Activated B cell treated with CpG ODN at 0.5 μM for 24 hours (primary cell): ENCODE results near the gene AGXT. TPM values are rescaled to one million over a fixed set of nuclear protein-coding genes. Genes with fewer than 3 reads are reported as not detected.

ENCODE experiments used
- ATAC-seq: fragments of 200-7000 bp; cut with Tn5 transposase; one replicate; pipeline ENCODE4 v1.10.0; 2021; ENCODE audit warnings: low read depth, mild to moderate bottlenecking, moderate library complexity
- CTCF ChIA-PET: fragments of 350-600 bp; sonication (Branson Sonifier 250); formaldehyde crosslinking; loops from one replicate; lab custom pipeline; 2021; ENCODE audit warnings: antibody characterized with exemption; lab: Charles Lee
- POLR2A ChIA-PET: fragments of 350-600 bp; sonication (Branson Sonifier 250); formaldehyde crosslinking; loops from one replicate; lab custom pipeline; 2021; ENCODE audit warnings: antibody characterized with exemption; lab: Charles Lee
- DNase-seq: peaks from one replicate; pipeline ENCODE4 v3.0.0; 2022
- H3K27ac Mint-ChIP-seq: one replicate; pipeline ENCODE4 v1.8.0; 2020; ENCODE audit warnings: mixed read lengths
- H3K27me3 Mint-ChIP-seq: one replicate; pipeline ENCODE4 v1.8.0; 2021; ENCODE audit warnings: mixed read lengths
- H3K36me3 Mint-ChIP-seq: one replicate; pipeline ENCODE4 v1.8.0; 2021; ENCODE audit warnings: low read depth, mixed read lengths
- H3K4me1 Mint-ChIP-seq: one replicate; pipeline ENCODE4 v1.8.0; 2021; ENCODE audit warnings: mixed read lengths
- H3K4me3 Mint-ChIP-seq: one replicate; pipeline ENCODE4 v1.8.0; 2020; ENCODE audit warnings: mild to moderate bottlenecking, mixed read lengths
- H3K9me3 Mint-ChIP-seq: one replicate; pipeline ENCODE4 v1.8.0; 2020; ENCODE audit warnings: mixed read lengths
- intact Hi-C: fragments of 100-400 bp; cut with micrococcal nuclease; formaldehyde crosslinking; loops from one replicate; pipeline ENCODE4 v1.15.1; 2024
- total RNA-seq: library from RNA; stranded (reverse); gene quantifications from 2 replicates; pipeline ENCODE4 v1.2.3, GENCODE V29; 2022
- TF ChIP-seq, protein P1 (sequence below): fragments of 200-600 bp; IDR thresholded peaks from one replicate; pipeline ENCODE4 v1.8.0; 2022; ENCODE audit warnings: antibody characterized with exemption, mild to moderate bottlenecking

Gene AGXT
- total RNA-seq, 1 donor from 2014 or later, result not detected

DNA sequence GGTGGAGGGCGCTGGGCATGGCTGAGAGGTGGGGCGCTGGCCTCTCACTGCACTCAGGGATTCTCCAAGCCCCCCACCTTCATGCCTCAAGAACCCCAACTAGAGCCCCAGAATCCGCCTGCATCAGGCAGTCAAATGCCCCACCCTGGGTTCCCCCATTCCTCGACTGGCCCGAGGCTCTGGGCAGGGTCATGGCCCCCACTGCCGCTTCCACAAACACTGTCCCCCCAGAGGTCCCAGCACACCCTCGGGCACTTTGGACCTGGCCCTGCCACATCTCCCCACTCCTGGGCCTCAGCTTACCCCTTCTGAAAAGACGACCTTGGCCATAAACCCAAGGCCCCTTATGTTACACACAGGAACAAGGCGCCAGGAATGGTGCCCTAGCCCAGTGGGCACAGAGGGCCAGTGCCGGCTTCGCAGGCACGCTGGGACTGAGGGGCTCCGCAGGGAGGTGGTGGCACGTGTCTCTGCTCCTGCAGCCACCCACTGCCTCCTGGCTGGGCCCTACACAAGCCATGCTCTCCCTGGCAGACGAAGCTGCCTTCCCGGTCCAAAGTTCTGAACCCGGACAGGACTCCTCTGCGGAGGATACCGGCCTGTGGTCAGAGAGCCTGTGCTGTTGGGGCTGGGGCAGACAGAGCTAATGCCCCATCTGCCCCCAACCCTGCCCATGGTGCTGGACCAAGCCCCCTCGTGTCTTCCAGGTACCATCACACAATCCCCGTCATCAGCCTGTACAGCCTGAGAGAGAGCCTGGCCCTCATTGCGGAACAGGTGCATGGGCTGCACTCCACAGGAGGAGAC lies 6.8 kb downstream of the AGXT start:
- intact Hi-C loops, result no loop called here
- ChIA-PET POLR2A (no interaction called here), CTCF (no interaction called here)
- no peak overlapping the region for H3K4me3 Mint-ChIP-seq
- H3K36me3 Mint-ChIP-seq, result no peaks in the 10 kb centered on the region
- no peaks in the 10 kb centered on the region for H3K27me3 Mint-ChIP-seq
- no peak overlapping the region for H3K27ac Mint-ChIP-seq
- H3K9me3 Mint-ChIP-seq, result no peaks in the 10 kb centered on the region
- TF ChIP-seq, protein P1, sequence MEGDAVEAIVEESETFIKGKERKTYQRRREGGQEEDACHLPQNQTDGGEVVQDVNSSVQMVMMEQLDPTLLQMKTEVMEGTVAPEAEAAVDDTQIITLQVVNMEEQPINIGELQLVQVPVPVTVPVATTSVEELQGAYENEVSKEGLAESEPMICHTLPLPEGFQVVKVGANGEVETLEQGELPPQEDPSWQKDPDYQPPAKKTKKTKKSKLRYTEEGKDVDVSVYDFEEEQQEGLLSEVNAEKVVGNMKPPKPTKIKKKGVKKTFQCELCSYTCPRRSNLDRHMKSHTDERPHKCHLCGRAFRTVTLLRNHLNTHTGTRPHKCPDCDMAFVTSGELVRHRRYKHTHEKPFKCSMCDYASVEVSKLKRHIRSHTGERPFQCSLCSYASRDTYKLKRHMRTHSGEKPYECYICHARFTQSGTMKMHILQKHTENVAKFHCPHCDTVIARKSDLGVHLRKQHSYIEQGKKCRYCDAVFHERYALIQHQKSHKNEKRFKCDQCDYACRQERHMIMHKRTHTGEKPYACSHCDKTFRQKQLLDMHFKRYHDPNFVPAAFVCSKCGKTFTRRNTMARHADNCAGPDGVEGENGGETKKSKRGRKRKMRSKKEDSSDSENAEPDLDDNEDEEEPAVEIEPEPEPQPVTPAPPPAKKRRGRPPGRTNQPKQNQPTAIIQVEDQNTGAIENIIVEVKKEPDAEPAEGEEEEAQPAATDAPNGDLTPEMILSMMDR, result no peak
- no peaks in the 10 kb centered on the region for H3K4me1 Mint-ChIP-seq
- DNase-seq (peak; percentile 9), ATAC-seq (no peak)

DNA sequence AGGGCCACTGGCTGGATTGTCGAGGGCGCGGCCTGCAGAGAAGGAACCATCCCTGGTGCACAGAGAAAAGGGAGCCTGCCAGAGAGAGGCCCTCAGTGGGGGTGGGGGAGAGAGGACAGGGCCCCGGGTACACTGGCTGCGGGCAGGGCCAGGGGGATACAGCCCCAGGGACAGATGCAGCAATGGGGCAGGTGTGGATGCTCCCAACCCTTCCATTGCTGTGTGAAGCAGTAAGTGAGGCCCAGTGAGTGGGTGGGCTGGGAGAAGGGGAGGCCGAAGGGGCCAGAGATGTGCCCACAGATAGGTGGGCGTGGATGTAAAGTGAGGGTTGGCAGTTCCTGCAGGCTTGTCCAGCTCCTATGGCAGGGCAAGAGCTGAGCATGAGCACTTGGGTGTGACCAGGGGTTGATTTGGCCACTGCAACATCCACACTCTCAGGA lies 7.4 kb downstream of the AGXT start:
- no peak overlapping the region for H3K4me3 Mint-ChIP-seq
- intact Hi-C loops, result no loop called here
- H3K27me3 Mint-ChIP-seq, result no peaks in the 10 kb centered on the region
- H3K9me3 Mint-ChIP-seq, result no peaks in the 10 kb centered on the region
- no peak for DNase-seq
- no peak overlapping the region for H3K27ac Mint-ChIP-seq
- no peak for ATAC-seq
- CTCF ChIA-PET, result no interaction called here
- H3K4me1 Mint-ChIP-seq, result no peaks in the 10 kb centered on the region
- H3K36me3 Mint-ChIP-seq, result no peaks in the 10 kb centered on the region
- POLR2A ChIA-PET, result no interaction called here
- TF ChIP-seq, protein P1, result no peak

DNA sequence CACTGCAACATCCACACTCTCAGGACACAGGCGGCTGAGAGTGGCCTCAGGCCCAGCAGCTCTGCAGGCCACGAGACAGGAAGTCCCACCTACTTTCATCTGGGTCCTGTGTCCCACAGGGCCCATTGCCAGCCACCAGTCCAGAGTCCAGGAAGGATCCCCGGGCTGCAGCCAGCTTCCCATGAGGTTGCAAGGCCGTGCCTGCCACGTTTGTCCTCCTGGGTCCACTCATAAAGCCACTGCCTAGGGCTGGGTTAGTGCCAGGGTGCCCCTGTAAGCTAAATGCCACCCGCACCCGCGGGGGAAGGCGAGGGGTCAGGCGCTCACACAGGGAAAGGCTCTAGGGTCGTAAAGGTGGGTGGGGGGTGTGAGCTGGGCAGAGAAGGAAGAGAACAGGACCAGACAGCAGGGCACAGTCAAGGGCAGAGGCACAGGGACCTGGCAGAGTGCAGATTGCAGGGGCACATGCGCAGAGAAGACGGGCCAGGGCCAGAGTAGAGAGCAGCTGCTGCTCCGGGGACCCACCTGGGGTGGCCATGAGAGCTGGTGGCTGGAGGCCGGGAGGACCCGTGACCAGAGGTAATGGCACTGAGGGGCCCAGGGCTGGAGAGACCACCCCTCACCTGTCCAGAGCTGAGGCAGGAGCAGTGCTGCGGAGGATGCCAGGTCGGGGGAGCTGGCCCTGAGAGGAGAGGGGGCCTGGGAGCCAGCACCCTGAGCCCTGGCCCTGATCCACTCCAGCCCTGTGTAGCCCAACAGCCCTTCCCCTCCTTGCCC lies 8.0 kb downstream of the AGXT start:
- DNase-seq, result peak; percentile 11
- intact Hi-C loops, result no loop called here
- Mint-ChIP-seq H3K27ac (no peak overlapping the region), H3K4me3 (no peak overlapping the region), H3K36me3 (no peaks in the 10 kb centered on the region), H3K27me3 (no peaks in the 10 kb centered on the region), H3K4me1 (no peaks in the 10 kb centered on the region), H3K9me3 (no peaks in the 10 kb centered on the region)
- ChIA-PET CTCF (no interaction called here), POLR2A (no interaction called here)
- no peak for ATAC-seq
- TF ChIP-seq, protein P1, result no peak

DNA sequence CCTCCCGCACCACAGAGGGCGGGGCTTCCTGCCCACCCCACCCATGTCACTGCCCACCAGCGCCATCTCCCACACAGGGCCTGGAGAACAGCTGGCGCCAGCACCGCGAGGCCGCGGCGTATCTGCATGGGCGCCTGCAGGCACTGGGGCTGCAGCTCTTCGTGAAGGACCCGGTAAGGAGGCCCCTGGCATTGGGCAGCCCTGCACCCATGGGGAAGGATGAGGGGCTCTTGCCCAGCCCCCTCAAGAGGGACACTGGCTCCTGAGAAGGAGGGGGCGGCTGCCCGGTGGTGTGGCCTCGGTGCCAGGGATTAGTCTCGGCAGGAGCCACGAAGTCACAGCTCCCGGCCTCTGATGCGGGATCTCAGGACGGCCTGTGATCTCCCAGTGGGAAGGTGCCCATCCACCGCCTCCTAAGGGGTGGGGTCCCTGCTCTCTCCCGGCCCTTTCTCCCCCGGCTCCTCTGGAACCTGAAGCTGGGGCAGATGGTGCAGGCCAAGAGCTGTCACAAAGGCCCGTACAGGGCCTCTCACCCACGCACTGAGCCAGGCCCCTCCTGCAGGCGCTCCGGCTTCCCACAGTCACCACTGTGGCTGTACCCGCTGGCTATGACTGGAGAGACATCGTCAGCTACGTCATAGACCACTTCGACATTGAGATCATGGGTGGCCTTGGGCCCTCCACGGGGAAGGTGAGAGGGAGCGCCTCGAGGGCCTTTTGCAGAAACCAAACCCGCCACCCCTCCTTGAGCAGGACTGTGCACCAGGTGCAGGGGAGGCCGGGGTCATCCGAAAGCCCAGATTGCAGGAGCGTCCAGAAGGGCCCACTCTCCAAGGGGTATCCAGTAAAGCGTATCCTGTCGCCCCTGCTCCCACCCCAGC lies 9.1 kb downstream of the AGXT start:
- H3K36me3 Mint-ChIP-seq, result no peaks in the 10 kb centered on the region
- ChIA-PET POLR2A (no interaction called here), CTCF (no interaction called here)
- intact Hi-C loops, result no loop called here
- no peaks in the 10 kb centered on the region for H3K9me3 Mint-ChIP-seq
- DNase-seq (peak; percentile 10), ATAC-seq (no peak)
- TF ChIP-seq, protein P1, result no peak
- no peaks in the 10 kb centered on the region for H3K27me3 Mint-ChIP-seq
- no peak overlapping the region for H3K4me3 Mint-ChIP-seq
- no peak overlapping the region for H3K27ac Mint-ChIP-seq
- H3K4me1 Mint-ChIP-seq, result no peaks in the 10 kb centered on the region
